Neural progenitor cell (in vitro differentiated cells): ENCODE results near the gene RGS18.

Experiments
- EZH2 ChIP-seq: fragments of 200-600 bp; sonication (generic); IDR thresholded peaks from 2 replicates; pipeline ENCODE4 v1.6.1; 2017; ENCODE audit warnings: antibody characterized with exemption, mild to moderate bottlenecking, moderate library complexity
- EZH2phosphoT487 ChIP-seq: fragments of 200-600 bp; sonication (generic); IDR thresholded peaks from 2 replicates; pipeline ENCODE4 v1.6.1; 2017; ENCODE audit warnings: antibody characterized with exemption
- TF ChIP-seq, protein P1 (sequence below): fragments of 200-600 bp; sonication (generic); IDR thresholded peaks from 2 replicates; pipeline ENCODE4 v1.5.1; 2017; ENCODE audit warnings: antibody characterized with exemption, mild to moderate bottlenecking

DNA sequence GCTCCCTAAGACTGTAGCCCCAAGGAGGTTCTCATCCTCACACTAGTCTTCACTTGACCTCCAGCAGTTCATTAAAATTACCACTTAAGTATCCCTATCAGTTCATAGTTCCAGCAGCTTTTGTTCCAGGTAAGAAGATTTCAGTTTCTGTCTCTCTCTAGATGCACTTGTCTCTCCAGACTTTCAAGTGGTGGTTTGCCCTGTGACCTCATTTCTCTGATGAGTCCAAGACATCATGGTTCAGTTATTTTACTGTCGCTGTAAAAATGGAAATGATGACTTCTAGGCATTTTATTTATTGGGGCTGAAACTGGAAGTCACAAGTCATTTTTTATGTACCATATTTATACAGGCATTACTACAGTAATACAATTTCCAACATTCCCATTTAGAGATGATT is 17.9 kb upstream of the RGS18 start:
- TF ChIP-seq, protein P1, sequence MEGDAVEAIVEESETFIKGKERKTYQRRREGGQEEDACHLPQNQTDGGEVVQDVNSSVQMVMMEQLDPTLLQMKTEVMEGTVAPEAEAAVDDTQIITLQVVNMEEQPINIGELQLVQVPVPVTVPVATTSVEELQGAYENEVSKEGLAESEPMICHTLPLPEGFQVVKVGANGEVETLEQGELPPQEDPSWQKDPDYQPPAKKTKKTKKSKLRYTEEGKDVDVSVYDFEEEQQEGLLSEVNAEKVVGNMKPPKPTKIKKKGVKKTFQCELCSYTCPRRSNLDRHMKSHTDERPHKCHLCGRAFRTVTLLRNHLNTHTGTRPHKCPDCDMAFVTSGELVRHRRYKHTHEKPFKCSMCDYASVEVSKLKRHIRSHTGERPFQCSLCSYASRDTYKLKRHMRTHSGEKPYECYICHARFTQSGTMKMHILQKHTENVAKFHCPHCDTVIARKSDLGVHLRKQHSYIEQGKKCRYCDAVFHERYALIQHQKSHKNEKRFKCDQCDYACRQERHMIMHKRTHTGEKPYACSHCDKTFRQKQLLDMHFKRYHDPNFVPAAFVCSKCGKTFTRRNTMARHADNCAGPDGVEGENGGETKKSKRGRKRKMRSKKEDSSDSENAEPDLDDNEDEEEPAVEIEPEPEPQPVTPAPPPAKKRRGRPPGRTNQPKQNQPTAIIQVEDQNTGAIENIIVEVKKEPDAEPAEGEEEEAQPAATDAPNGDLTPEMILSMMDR: no peak
- TF ChIP-seq EZH2 (no peak), EZH2phosphoT487 (no peak)
